Endometrium (tissue), 2 donors: Measurements from ENCODE around the gene RTL1.

Experiments used
- FAIRE-seq: peaks from 2 replicates; lab custom pipeline; 2012; peaks lifted over from hg19 to GRCh38; lab: Jason Lieb, UNC
- donor health status: control.
- donor health status: control.

The RTL1 gene

GRCh38 chr14:100849115-100849781 lies 54.3 kb downstream of the RTL1 start:
- FAIRE-seq, result no peak

GRCh38 chr14:100846309-100846859 lies 57.1 kb downstream of the RTL1 start:
- no peak for FAIRE-seq

GRCh38 chr14:100845341-100845740 lies 58.2 kb downstream of the RTL1 start:
- FAIRE-seq, result no peak

GRCh38 chr14:100844846-100845245 lies 58.7 kb downstream of the RTL1 start:
- FAIRE-seq, result no peak

- FAIRE-seq, result no peak
These were observed 59.1 kb downstream of the RTL1 start for GRCh38 chr14:100844421-100844820.

DNA sequence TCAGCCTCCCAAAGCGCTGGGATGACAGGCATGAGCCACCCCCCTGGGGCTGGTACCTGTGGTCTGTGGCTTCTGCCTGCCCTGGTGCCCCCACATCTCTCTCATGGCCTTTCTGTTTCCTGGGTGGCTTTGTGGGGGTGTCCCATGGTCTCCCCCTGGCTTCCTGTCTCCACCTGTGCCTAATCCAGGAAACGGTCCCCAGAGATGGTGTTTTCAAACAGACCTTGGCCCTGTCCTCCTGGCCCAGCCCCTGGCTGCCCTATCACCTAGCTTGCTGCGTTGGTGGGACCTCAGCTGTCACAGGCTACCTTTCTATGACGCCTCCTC lies 59.5 kb downstream of the RTL1 start:
- FAIRE-seq, result no peak

GRCh38 chr14:100842799-100843198 lies 60.7 kb downstream of the RTL1 start:
- FAIRE-seq, result no peak

DNA sequence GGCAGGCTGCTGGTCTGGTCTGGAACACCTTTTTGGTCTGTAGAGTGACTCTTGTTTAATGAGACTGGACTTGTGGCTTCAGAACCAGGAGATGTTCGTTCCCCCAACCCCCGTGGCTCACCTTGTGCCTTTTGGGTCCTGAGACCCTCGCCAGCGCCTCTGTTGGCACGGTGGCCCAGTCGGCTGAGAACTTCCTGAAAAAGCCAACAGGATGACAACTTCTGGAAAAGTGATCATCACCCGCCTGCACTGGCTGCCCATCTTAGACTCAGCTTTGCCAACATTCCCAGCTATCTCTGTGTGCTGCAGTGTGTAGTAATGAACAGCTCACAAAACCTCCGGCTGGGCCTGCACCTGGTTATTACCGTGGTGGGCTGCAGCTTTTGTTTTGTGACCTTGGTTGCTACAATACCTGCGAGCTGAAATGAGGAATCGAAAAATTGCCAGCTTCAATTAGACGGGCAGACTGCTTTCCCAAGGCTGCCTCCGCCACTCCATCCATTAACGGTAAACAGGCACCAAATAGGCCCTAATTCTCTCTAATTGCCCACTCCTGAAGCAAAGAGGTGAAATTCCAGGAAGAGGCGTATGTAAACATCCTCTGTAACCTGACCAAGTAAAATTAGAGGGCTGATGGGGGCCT lies 61.6 kb downstream of the RTL1 start:
- FAIRE-seq, result no peak

GRCh38 chr14:100841066-100841760 lies 62.3 kb downstream of the RTL1 start:
- no peak for FAIRE-seq

GRCh38 chr14:100840286-100841065 lies 63.0 kb downstream of the RTL1 start:
- no peak for FAIRE-seq

DNA sequence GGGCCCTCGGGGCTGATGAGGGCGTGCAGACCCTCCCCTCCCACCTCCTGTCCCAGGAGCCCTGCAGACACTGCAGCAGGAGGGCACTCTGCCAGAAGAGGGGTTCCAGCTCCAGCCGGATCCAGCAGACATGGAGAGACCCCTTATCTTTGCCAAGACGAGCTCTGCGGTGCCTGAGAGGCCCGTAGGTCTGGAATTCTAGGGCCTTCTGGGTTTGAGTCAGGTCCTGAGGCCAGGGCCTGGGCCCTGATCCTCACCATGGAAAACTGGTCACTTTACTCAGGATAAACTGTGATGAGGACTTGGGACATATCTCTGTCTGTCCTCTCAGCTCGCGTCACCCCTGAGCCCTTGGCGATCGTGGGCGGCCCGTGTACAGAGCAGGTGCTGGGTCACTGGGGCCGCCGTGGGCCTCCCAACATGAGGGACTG lies 63.8 kb downstream of the RTL1 start:
- no peak for FAIRE-seq

DNA sequence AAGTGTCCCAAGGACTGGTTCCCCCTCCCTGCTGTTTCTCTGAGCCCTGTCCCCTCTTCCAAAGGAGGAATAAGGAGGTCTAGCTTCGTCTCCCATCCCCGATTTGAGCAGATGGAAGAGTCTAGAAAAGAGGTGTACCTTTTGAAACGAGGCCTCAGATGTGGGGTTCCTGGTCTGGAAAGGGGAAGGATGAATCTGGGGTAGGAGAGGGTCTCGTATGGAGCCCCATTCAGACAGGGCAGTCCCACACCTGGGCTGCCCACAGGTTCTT lies 64.3 kb downstream of the RTL1 start:
- FAIRE-seq, result no peak

- no peak for FAIRE-seq
These were observed 64.8 kb downstream of the RTL1 start for GRCh38 chr14:100838493-100839314.

DNA sequence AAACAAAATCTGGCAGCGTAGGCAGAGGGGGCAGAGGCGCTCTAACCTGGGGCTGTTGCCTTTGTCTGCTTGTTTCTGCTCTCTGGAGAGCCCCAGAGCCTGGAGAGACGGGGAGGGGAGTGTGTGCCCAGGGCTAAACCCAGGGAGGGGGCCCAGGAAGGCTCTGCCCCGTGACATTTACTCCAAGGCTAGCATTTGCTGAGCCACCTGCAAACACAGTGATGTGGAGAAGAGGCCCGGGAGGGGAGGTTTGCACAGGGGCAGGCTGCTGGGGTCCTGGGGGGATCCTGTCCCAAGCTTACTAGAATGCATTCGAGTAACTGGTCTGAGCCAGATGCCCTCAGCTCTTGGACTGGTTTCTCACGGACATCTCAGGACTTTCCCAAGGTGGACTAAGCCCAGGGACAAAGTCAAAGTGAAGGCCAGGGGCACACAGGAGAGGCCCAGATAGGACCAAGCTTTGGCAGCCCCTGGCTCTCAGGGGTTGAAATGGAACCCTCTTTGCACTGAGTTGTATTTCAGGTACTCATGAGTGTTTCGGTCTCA lies 65.6 kb downstream of the RTL1 start:
- no peak for FAIRE-seq

DNA sequence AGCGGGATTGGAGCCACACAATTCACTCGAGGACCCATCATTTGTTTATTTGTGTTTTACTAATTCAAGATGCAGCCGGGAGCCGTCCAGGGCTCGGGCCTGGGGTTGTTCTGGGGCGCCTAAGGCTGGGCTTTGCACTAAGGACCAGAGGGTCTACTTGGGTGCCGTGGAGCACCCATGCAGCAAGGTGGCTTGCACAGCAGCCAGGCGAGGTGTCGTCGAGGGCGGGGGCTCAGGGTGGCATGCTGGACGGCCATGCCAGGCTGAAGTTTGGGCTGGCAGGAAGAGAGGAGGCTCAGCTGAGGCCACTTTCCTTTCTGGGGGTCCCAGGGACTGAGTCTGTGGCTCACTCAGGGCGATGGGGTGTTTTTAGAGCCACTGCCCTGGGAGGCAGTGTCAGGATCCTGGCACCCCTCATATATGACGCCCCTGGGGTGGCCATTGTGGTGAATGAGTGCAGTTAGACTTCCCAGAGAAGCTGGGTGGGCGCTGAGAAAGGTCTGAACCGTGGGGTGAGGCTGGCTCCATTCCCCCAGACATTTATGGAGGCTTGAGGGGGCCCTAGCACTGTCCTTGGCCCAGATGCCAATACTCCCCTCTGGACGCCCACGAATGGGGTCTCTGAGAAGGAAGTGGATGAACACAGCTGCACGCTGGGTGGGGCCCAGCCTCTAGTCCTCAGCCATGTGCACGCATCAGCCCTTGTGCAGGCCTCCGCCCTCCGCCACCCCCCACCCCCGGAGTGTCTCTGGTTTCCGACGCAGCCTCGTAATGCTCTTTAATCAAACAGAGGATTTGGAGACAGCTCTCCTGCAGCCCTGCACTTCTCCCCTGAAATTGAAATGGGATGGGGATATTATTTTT lies 66.3 kb downstream of the RTL1 start:
- FAIRE-seq, result no peak

- FAIRE-seq, result no peak
These were observed 67.2 kb downstream of the RTL1 start for GRCh38 chr14:100836311-100836805.

DNA sequence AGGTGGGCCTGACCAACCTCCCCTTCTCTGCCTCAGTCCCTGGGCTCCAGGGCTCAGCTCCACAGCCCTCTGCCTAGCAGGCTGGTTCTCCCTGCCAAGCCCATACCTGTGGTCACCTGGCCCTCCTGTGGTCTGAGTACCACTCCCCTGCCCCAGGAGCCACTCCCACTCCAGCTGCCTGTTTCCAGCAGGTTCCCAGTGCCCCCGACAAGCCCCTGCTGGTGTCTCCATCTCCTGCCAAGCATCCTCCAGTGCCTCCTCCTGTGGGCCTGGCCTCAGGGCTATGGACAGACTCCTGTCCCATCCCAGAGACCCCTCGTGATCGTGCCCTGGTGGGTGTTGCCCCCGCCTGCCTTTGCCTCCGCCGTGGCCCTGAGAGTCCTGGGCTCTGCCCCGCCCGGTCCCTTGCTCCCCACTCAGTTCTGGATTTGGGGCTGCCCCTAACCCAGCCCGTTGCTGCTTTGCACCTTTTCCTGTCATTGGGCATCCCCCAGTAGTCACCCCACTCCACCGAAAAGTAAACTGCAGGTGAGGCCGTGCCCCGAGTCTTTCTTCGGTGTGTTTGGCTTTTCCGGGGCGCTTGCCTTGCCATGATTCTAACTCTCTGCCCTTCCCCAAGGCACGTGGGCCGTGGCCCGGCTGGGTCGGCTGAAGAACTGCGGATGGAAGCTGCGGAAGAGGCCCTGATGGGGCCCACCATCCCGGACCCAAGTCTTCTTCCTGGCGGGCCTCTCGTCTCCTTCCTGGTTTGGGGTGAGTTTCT lies 67.8 kb downstream of the RTL1 start:
- no peak for FAIRE-seq

DNA sequence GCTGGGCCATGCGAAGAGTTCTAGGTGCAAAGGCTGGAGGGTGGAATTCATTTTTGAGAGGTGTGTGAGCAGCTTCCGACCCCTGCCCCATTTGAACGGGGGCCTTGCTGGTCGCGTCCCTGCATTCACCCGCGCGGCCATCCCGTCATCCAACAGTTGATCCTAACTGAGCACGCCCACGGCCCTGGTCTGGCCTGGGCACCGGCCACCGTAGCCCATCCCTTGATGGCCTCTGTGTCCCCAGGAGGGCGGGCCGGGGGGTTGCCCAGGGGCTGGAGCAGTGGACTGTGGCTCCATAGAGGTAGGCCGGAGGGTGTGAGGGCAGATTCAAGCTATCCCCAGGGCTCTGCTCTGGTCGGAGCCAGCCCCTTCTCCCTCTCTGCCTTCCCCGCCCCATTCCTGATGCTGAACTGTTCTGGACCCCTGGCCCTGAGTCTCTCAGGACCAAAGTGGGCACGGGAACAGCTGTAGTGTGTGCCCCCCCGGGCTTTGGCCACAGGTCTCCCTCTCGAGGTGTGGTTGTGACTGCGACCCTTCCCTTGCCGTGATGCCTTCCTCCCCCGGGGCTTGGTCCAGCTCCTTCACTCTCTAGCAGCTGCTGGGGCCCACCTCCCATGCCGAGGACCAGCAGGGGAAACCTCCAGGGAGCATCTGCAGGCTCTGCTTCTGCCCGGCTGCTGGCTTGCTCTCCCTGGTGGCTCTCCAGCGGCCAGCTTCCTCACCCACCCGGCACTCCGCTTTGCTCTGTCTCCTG lies 68.6 kb downstream of the RTL1 start:
- FAIRE-seq, result no peak
